NOMO-1 (cell line): ENCODE measurements around the gene TBX2.

Experiments
- DNase-seq, 2 experiments: peaks; one replicate each; lab custom pipeline; 2025; ENCODE audit not compliant: unreplicated experiment in 2 of 2; lab: John Stamatoyannopoulos, UW

The TBX2 gene

DNA sequence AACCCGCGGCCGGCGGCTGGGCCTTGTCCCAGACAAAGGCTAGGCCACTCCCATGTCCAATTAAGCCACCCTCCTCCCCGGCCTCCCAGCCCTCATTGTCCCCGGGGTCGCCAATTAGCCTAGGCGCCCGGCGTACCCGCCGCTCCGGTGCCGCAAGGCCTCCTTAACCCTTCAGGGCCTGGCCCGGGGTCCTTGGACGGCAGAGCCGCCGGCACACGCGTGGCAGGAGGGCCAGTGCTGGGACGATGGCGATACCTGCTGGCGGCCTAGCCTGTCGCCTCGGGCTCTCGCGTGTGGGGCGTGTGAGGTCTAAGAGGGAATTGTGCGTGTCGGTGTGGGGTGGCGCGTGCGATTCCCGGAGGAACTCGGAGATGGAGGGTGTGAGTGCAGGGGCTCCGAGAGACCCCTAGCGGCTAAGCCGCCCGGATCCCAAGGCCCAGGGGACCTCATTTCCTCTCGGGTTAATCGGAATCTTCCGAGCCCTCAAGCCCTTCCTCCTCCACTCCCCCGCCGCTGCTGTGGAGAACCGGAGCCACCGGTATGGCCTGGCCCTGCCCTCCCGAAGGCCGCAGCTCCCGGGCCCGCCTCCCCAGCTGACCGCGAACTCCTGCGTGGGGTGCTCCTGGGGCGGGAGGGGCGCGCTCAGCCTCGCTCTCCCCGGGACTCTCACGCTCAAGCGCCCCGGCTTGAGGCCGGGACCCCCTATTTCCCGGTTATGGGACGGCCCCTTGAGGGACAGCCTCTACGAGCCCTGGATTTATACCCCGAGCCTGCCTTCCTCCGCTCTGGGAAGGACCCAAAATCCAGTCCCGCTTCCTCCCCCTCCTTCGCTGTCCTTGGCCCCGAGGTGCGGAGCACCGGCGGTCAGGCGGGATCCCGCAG, 11.9 kb downstream of the TBX2 start:
- peak; percentile 40 to 55 for DNase-seq

DNA sequence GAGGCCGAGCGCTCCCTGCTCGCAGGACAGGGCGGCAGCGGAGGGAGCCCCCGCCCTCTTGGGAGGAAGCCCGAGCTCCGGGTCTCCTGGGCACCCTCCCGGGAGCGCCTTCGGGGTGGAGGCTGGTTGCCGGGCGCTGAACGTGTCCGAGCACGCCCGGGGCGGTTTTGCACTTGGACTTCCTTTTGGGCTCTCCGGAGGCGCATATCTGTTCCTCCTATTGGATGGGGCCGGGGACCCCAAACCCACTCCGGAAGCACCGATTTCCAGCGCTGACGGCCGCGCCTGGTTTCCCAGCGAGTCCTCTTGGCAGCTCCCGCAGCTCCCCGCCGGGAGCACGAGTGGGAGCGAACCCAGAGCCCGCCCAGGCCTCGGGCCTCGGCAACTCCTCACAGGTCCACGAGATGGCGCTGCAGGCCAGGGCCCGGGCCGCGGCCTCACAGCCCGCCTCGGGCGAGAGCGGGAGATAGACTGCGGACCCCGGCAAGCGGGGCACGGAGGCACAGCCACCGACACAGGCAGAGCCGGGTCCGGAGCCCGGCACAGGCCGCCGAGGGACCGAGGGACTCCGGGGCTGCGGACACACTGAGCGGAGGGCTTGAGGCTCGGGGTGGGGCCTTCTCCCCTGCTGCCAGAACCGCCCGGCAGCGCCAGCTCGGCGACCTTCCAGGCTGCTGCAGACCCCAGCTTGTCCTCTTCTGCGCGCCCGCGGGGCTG, 12.7 kb downstream of the TBX2 start:
- peak; percentile 71 to 78 for DNase-seq

DNA sequence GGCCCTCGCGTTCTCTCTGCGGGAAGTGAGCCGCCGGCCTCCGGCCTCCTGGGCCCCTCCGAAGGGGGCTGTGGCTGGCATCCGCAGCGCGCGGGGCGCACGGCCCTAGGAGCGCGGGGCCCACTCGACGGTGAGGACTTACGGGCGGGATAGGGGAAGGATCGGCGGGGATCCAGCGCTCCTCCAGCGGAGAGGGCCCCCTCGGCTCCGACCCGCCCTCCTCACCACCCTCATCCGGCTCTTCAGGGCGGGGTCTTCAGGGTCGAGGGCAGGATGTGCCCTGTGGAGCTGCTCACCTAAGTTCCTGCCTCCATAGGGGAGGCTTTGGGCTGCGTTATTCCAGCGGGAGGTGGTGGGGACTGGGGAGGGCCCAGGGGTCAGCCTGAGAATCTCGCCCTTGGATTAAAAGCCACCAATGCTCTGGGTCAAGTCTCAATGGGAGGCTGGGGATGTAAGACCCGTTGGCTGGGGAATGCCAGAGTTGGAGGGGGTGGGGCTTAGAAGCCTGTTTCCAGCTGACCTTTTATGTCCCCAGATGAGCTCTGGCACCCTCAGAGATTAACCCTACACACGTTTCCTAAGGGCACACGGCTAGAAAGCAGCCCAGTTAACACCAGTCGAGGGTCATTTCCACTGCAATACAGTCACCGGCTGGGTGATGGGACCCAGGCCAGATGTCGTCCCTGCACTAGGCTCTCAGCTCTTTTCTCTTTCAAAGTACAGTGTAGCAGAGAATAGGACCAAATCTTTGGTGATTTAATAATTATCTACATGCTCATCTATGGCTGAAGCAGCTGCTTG, 13.4 kb downstream of the TBX2 start:
- no peak for DNase-seq

DNA sequence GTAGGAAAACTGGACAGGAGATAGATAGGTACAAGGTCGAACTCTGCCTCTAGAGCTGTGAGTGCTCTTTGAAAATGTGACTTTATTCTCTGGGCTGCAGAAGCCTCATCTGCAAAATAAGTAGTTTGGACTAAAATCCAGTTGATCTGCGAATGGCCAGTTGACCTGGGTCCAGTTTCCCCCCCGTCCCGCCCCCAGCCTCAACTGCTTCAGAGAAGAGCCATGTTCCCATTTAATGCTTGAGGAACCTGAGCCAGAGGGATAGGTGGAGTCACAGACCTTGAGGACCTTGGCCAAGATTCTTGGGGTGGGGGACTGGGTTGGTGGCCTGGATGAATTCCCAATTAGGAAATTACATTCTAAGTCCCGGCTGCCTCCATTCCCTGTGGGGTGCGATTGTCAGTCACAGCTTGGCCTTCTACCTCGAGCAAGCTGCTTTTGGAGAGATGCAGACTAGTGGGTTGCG, 14.1 kb downstream of the TBX2 start:
- DNase-seq: no peak

DNA sequence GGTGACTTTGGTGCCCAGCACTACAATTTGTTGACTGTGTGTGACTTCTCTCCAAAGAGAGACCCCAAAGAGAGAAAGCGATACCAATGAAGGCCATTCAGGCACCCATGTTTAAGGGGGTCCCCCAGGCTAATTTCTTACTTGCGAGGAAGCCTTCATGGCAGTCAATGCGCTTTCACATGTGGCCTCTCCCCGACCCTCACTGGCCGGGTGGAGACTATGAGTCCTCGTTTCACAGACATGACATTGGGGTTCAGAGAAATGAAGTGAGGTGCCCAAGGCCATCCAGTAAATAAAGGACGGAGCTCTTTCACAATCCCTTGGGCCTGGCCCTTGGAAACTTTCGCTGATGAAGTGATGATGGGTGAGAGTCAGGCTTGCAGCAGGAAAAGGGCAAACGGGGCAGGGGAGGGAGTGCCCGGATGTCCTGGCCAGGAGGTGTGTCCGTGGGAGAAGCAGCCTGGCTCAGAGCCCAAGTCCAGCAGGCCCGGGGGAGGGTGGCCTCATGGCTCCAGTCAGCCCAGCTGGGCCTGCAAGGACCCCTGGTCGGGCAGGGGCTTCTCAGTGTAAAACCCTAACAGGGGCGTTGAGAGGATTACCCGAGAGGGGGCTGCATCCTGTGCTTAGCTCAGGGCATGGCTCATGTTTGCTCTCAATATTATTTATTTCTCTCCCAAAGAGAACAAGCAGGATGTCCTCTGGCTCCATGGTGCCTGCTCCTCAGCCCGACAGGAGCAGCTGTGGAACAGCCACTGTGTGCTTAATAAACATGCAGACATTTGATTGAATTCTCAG, 14.7 kb downstream of the TBX2 start:
- no peak for DNase-seq

DNA sequence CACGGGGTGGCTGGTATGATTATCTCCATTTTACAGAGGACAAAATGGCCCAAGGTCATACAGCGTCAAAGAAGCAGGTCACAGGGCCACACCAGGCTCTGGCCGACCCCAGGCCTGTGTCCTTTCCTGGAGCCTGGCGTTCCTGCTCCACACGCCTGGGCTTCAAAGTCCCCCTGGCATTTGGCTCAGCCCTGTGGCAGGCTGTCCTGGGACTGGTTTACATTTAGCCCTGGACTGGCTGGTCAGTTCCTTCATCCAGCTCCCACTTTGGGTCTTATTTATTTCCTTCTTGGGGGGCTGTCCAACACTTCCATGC, 15.3 kb downstream of the TBX2 start:
- no peak for DNase-seq

DNA sequence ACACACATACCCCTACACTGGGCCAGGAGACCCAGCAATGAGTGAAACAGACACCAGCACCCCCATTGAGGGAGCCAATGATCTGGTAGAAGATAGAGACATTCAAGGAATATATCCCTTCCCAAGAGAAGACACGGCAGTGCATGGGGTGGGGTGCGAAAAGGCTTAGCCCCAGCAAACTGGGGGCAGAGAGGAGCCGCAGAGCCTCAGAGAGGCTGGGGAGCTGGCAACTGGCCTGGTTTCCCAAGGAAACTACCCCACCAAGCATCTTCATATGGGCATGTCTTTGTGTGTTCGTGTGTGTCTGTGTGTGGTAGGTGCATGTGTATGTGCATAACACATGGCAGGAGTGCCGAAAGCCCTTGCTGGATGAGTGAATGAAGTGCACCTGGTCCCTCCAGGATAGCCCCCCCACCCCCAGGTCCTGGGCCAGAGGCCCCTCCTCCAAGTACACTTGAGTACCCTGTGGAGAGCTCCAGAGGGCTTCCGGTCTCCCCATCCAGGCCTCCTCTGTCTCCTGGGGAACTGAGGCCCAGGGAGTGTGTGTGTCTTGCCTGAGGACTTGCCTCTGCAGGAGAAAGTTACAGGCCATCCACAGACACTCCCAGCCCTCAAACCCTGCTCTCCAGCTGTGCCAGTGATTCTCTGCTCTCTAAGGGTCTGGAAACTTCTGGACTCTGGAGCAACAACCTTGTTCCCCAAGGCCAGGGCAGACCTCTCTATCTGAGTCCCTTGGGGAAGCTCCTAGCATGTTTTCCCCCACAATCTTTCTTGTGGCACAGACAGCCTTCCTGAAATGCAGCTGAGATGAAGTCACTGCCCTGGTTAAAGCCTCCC, 15.9 kb downstream of the TBX2 start:
- no peak for DNase-seq

DNA sequence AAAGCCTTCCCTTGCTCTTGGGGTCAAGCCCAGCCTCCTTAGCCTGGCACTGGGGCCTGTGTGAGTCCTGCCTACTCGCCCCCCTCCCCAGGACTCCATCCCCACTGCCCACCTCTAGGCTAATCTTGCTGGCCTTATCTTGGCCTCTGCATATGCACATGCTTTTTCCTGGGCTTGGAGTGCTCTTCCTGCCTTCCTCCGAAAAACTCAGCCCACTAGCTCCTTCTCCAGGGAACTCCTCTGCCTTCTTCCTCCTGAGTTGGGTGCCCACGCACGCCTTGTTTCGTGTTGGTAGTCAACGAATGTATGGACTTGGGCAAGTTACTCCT, 16.5 kb downstream of the TBX2 start:
- DNase-seq: no peak

DNA sequence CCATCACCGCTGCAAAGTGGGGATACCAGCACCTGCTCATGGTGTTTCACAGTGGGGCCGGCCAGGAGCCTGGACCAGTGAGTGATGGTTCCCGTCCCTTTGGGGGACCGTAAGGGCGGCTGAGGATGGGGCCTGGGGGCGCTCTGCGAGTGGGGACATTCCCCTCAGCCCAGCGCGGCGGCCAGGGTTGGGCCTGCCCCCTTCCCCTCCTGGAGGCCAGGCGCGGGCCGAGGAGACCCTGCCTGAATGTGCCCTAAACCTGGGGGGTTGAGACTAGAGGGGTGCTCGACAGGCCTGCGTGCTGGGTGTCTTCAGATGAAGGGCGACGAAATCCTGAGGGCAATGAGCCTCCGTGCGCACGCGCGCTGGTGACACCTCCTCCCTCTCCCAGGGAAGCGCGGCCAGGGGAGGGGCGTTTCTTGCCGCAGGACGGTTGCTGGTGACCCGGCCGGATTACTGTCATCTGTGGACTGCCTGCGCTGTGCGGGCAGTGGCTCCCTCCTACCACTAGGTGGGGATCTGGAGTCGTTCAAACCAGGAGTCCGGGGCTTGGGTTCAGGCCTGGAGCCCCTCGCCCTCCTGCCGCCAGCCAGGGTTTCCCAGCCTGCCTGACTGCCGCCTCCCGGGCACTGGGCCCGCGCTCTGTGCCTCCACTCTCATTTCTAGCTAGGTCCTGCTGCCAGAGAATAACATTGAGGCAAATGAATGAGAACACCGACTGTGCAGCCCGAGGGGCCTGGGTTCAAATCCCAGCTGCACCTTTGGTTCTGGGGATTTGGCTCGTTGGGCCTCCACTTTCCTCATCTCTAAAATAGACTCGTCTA, 17.1 kb downstream of the TBX2 start:
- DNase-seq: peak; percentile 62 to 63

DNA sequence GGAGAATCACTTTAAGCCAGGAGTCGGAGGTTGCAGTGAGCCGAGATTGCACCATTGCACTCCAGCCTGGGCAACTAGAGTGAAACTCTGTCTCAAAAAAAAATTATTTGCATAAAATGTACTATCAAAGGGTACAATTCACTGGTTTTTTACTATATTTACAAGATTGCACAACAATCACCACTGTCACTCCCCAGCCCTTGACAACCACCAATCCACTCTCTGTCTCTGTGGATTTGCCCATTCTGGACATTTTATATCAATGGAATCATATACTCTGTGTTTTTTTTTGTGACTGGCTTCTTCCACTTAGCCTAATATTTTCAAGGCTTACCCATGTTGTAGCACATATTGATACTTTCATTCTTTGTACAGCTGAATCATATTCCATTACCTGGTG, 18.8 kb downstream of the TBX2 start:
- no peak for DNase-seq

DNA sequence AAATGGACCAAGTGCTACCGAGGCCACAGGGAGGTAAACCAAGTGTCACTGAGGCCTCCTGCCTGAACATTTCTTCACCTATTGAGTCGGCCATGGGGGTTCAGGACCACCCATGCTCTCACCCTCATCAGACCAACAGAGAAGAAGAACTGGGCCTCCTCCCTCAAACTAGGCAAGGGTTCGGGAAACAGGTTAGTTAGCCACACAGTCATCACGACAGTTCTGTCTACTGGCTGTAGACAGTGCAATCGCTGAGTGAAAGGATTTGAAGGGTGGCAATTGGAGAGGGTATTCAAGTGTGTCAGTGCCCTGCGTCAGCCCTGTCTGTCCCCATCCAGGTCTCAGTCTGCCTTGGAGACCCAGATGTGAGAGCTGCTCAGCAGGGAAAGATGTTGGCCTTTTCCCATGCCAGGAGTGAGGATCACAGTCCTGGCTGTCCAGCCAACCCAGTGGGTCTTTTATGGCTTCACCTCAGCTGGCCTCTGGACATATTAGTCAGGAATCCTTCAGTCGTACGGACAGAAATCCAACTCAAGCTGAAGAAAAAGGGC, 19.9 kb downstream of the TBX2 start:
- no peak for DNase-seq

DNA sequence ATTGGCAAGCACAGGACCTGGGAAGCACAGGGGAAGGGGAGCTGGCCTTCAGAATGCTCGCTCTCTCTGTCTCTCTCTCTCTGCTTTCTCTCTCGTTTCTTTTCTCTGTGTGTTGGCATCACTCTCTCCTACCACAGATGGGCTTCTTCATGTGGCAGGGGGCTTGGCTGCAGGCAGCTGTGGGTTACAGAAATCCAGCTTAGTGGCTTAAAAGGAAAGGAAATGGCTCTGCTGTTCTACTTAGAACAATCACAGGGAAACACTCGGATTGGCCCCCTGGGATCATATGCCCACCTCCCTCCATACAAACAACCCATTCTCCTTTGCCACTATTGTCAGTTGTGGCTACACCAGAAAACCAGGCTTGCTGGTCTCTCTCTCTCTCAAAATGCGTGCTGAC, 20.4 kb downstream of the TBX2 start:
- no peak for DNase-seq

DNA sequence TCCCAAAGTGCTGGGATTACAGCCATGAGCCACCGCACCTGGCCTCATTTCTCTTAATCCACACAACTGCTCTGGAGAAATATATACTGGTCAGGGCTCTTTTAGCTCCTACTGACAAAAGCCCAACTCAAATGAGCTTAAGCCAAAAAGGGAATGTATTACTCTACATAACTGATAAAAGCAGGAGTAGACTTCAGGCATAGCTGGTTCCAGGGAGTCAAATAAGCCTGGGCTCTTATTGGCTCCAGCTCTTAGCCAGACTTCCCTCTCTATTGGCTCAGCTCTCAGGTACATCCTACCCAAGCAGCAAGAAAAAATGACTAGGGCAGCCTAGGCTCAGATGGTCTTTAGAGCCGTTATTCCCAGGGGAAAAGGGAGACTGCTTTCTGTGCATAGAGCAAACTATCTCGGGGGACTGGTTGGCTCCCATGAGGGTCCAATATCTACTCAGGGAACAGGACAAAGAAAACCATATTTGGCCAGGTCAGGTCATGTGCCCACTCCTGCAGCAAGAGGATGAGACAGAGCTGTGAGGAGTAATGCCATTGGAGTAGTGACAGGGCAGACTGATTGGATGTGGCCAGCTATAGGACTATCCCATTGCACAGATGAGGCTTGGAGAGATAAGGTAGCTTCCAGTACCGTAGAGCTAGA, 21.2 kb downstream of the TBX2 start:
- no peak for DNase-seq

DNA sequence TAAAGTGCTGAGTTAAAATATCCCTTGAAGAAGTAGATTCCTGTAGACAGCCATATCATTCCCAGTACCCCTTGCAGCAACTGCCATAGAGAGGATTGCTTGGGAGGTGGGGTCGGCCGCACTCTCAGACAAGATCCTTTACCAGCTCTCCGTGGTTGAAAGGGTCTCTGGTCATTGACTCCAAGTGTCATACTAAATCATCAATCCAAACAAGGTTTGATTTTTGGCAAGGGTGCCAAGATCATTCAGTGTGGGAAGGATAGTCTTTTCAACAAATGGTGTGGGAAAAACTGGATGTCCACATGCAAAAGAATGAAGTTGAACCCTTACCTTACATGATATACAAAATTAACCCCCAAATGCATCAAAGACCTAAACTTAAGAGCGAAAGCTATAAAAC, 21.8 kb downstream of the TBX2 start:
- no peak for DNase-seq

DNA sequence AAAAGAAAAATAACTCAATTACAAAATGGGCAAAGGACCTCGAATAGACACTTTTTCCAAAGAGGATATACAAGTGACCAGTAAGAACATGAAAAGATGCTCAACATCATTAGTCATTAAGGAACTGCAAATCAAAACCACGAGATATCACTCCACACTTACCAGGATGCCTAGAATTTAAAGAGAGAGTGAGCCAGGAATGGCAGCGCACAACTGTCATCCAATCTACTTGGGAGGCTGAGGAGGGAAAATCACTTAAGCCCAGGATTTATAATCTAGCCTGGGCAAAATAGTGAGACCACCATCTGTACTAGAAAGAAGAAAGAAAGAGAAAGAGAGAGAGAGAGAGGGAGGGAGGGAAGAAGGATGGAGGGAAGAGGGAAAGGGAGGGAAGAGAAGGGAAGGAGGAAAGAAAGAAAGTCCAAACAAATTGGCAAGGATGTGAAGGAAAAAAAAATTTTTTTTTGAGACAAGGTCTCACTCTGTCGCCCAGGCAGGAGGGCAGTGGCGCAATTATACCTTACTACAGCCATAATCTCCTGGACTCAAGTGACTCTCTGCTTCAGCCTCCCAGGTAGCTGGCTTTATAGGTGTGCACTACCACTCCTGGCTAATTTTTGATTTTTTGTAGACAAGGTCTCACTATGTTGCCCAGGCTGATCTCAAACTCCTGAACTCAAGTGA, 22.6 kb downstream of the TBX2 start:
- no peak for DNase-seq

DNA sequence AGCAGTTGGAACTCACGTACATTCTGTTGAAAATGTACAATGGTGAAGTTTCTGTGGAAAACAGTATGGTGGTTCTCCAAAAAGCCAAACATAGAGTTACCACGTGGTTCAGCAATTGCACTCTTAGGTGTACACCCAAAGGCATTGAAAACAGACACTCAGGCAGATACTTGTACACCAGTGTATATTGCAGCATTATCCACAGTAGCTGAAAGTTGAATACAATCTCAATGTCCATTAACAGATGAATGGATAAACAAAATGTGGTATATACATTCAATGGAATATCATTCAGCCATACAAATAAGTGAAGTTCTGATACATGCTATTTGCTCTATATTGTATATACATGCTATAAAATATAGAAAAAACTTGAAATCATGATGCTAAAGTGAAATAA, 23.2 kb downstream of the TBX2 start:
- no peak for DNase-seq

DNA sequence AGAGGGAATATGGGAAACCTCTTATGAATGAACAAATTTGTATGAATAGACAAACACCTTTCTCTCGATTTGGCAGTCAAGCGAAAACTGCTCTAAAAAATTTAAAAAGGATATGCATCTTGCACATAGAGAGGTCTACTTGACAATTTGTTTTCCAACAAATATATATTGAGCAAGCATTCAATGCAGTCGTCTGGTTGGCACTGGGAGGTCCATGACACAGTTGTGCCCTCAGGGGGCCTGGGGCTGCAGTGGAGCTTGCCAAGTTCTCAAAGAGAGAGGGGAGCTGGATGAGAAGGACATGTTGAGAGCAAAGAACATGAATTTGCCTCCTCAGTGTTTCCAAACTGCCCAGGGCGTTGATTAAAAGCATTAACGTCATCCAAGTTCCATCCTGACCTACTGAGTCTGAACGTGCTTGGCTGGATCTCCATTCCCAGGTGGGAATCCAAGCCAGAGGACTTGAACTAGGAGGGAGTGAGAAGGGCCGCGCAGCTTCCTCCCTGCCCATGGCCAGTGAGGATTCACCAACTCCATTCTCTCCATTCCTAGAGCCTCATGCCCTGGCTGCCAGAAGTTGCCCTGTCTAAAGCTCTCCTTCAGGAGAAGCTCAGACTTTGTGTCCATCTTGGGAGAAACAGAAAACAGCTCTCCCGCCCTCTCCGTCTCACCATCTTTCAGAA, 24.5 kb downstream of the TBX2 start:
- no peak for DNase-seq
